ENCODE data around the gene MAPK11.

DNA sequence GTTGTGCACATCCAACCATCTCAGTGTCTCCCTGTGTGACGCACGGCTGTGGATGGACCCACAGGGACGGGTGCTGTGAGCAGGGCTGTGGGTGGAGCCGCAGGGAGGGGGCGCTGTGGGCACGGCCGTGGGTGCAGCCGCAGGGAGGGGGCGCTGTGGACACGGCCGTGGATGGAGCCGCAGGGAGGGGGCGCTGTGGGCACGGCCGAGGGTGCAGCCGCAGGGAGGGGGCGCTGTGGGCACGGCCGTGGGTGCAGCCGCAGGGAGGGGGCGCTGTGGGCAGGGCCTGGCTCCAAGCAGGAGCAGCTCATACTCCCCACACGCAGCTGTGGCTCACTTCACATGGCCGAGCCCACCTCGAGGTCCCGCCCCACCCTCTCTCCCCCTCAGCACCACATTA is 6.0 kb upstream of the MAPK11 start:
- TF ChIP-seq, protein P1, sequence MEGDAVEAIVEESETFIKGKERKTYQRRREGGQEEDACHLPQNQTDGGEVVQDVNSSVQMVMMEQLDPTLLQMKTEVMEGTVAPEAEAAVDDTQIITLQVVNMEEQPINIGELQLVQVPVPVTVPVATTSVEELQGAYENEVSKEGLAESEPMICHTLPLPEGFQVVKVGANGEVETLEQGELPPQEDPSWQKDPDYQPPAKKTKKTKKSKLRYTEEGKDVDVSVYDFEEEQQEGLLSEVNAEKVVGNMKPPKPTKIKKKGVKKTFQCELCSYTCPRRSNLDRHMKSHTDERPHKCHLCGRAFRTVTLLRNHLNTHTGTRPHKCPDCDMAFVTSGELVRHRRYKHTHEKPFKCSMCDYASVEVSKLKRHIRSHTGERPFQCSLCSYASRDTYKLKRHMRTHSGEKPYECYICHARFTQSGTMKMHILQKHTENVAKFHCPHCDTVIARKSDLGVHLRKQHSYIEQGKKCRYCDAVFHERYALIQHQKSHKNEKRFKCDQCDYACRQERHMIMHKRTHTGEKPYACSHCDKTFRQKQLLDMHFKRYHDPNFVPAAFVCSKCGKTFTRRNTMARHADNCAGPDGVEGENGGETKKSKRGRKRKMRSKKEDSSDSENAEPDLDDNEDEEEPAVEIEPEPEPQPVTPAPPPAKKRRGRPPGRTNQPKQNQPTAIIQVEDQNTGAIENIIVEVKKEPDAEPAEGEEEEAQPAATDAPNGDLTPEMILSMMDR (IDR thresholded peaks at IDR 0.05 in 2 of 3, conservative IDR thresholded peaks at IDR 0.05 in 1 of 3; ENCODE audit: control insufficient read depth in 2 of 3, extremely low read depth in 1 of 3, insufficient read depth in 1 of 3, low read depth in 3 of 3, low read length in 3 of 3) = peak; percentile 62 to 77 (median 73)
- TF ChIP-seq SIN3A (IDR thresholded peaks at IDR 0.05; ENCODE audit: low read depth, low read length) (no peak), TARDBP (IDR thresholded peaks at IDR 0.05; ENCODE audit: borderline replicate concordance) (no peak), NFYB (IDR thresholded peaks at IDR 0.05; ENCODE audit: insufficient read depth, low read depth, low read length) (no peak), ZNF217 (IDR thresholded peaks at IDR 0.05) (no peak), TBL1XR1 (IDR thresholded peaks at IDR 0.05; ENCODE audit: low read depth, low read length) (no peak), SP1 (IDR thresholded peaks at IDR 0.05; ENCODE audit: low read depth, low read length) (no peak)
- TF ChIP-seq, protein P2, sequence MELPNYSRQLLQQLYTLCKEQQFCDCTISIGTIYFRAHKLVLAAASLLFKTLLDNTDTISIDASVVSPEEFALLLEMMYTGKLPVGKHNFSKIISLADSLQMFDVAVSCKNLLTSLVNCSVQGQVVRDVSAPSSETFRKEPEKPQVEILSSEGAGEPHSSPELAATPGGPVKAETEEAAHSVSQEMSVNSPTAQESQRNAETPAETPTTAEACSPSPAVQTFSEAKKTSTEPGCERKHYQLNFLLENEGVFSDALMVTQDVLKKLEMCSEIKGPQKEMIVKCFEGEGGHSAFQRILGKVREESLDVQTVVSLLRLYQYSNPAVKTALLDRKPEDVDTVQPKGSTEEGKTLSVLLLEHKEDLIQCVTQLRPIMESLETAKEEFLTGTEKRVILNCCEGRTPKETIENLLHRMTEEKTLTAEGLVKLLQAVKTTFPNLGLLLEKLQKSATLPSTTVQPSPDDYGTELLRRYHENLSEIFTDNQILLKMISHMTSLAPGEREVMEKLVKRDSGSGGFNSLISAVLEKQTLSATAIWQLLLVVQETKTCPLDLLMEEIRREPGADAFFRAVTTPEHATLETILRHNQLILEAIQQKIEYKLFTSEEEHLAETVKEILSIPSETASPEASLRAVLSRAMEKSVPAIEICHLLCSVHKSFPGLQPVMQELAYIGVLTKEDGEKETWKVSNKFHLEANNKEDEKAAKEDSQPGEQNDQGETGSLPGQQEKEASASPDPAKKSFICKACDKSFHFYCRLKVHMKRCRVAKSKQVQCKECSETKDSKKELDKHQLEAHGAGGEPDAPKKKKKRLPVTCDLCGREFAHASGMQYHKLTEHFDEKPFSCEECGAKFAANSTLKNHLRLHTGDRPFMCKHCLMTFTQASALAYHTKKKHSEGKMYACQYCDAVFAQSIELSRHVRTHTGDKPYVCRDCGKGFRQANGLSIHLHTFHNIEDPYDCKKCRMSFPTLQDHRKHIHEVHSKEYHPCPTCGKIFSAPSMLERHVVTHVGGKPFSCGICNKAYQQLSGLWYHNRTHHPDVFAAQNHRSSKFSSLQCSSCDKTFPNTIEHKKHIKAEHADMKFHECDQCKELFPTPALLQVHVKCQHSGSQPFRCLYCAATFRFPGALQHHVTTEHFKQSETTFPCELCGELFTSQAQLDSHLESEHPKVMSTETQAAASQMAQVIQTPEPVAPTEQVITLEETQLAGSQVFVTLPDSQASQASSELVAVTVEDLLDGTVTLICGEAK (IDR thresholded peaks at IDR 0.05; ENCODE audit: borderline replicate concordance) = no peak
- TF ChIP-seq, protein P3, sequence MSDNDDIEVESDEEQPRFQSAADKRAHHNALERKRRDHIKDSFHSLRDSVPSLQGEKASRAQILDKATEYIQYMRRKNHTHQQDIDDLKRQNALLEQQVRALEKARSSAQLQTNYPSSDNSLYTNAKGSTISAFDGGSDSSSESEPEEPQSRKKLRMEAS (IDR thresholded peaks at IDR 0.05; ENCODE audit: low read depth, low read length) = no peak

Data from GM12878 (cell line).